IPS-15b (cell line): Measurements from ENCODE around the gene PSAP.

ENCODE experiments used
- H3K27me3 ChIP-seq: one replicate; pipeline ENCODE4 v1.6.1; 2013; ENCODE audit warnings: low read length; ENCODE audit not compliant: control insufficient read depth, insufficient read depth
- H3K36me3 ChIP-seq: one replicate; pipeline ENCODE4 v1.6.1; 2013; ENCODE audit warnings: low read length; ENCODE audit not compliant: control insufficient read depth, insufficient read depth
- H3K4me1 ChIP-seq: one replicate; pipeline ENCODE4 v1.6.1; 2013; ENCODE audit warnings: mild to moderate bottlenecking, low read length; ENCODE audit not compliant: control insufficient read depth, insufficient read depth
- H3K4me3 ChIP-seq: one replicate; pipeline ENCODE4 v1.5.1; 2013; ENCODE audit warnings: low read depth, low read length
- H3K9ac ChIP-seq: one replicate; pipeline ENCODE4 v1.6.1; 2013; ENCODE audit warnings: low read depth, mild to moderate bottlenecking, low read length
- H3K9me3 ChIP-seq: one replicate; pipeline ENCODE4 v1.6.1; 2013; ENCODE audit warnings: mild to moderate bottlenecking, low read length; ENCODE audit not compliant: control insufficient read depth, insufficient read depth

PSAP gene

GRCh38 chr10:71817831-71818655, 33.0 kb downstream of the PSAP start:
- Histone ChIP-seq H3K9ac (no peak overlapping the region), H3K36me3 (peaks cover 71% of the 10 kb centered on the region)

DNA sequence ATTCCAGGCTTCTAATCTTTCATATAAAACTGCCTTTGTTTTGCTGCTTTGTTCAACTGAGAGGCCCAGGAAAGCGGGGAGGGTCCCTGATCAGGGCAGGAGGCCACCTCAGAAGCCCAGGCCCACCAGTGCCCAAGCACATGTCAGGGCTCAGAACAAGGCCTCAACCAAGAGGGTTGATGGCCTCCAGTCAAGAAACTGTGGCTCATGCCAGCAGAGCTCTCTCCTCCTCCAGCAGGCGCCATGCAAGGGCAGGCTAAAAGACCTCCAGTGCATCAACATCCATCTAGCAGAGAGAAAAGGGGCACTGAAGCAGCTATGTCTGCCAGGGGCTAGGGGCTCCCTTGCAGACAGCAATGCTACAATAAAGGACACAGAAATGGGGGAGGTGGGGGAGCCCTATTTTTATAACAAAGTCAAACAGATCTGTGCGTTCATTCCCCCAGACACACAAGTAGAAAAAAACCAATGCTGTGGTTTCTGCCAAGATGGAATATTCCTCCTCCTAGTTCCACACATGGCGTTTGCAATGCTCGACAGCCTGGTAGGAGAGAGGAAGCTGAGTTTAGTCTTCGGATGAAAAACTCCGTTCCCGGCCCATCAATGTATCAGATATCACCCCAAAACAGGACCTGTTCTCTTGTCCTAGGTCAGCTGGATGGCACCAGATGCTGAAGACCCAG, 34.0 kb downstream of the PSAP start:
- Histone ChIP-seq H3K4me3 (no peak overlapping the region), H3K9ac (no peak overlapping the region), H3K36me3 (peaks cover 63% of the 10 kb centered on the region), H3K27me3 (no peaks in the 10 kb centered on the region), H3K9me3 (no peaks in the 10 kb centered on the region), H3K4me1 (no peaks in the 10 kb centered on the region)

More at GRCh38 chr10:71817831-71818655, 33.0 kb downstream of the PSAP start:
- Histone ChIP-seq H3K4me1 (no peaks in the 10 kb centered on the region), H3K4me3 (no peak overlapping the region), H3K27me3 (no peaks in the 10 kb centered on the region), H3K9me3 (no peaks in the 10 kb centered on the region)

GRCh38 chr10:71816421-71816851, 34.6 kb downstream of the PSAP start:
- Histone ChIP-seq H3K9me3 (no peaks in the 10 kb centered on the region), H3K9ac (no peak overlapping the region), H3K36me3 (peaks cover 57% of the 10 kb centered on the region), H3K4me3 (no peak overlapping the region), H3K4me1 (no peaks in the 10 kb centered on the region), H3K27me3 (no peaks in the 10 kb centered on the region)

DNA sequence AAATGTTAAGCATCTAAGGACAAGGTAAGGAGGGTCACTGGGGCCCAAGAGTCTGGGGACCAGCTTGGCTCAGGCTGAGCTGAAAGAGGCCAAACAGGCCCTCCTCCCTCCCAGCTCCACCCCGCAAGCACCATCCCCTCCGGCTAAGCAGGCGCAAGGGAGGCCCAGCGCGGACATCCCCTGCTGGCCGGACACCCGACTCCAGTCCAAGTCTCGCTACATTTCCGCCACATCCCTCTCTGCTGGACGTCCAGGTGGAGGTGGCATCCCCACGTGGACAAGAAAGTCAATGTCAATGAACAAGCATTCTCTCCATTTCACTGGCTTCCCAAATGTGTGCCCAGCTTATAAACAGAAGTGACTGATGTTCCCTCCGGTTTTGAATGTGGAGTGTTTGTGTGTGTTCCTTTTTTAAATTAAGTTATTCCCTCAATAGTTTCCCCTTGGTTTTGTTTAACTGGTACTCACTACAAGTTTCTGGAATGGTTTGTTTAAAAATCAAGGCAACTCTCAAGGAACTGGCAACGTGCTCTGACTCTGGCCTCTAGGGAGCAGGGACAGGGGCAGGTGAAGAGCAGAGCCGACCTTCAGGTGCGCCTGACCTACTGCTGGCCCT, 35.4 kb downstream of the PSAP start:
- no peaks in the 10 kb centered on the region for H3K4me1 ChIP-seq
- H3K36me3 ChIP-seq, result peaks cover 49% of the 10 kb centered on the region
- no peaks in the 10 kb centered on the region for H3K27me3 ChIP-seq
- no peak overlapping the region for H3K4me3 ChIP-seq
- no peaks in the 10 kb centered on the region for H3K9me3 ChIP-seq
- H3K9ac ChIP-seq, result no peak overlapping the region

- Histone ChIP-seq H3K9ac (no peak overlapping the region), H3K4me3 (no peak overlapping the region), H3K9me3 (no peaks in the 10 kb centered on the region), H3K4me1 (no peaks in the 10 kb centered on the region), H3K27me3 (no peaks in the 10 kb centered on the region), H3K36me3 (peaks cover 44% of the 10 kb centered on the region)
These were observed 36.1 kb downstream of the PSAP start for GRCh38 chr10:71814922-71815411.

DNA sequence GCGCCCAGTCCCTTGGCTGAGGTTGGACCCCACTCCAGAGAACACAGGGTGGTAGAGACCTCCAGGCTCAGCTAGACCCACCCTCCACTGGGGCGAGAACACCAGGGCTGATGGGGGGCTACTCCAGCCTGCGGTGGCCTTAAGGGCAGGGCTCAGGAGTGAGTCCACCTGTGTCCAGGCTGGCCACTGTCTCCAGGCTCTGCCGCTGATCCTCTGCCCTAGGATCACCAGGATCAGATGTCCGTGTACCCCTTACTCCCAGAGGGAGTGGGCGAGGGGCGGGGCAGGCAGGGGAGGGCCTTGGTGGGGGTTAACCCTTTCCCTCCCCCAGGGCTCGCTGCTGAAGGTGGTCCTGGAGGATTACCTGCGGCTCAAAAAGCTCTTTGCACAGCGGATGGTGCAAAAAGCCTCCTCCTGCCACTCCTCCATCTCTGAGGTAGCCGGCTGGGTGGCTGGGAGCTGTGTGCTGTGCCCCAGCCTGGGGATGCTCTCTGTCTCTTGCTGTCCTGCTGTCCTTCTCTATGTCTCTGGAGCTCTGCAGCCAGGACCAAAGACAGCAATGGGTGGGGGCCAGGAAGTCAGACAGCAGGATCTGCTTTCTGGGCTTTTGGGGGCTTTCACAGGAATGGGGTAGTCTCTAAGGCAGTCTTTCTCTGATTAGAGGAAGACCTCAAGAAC, 38.0 kb downstream of the PSAP start:
- H3K4me3 ChIP-seq, result no peak overlapping the region
- no peaks in the 10 kb centered on the region for H3K27me3 ChIP-seq
- H3K36me3 ChIP-seq, result peaks cover 29% of the 10 kb centered on the region
- H3K9me3 ChIP-seq, result no peaks in the 10 kb centered on the region
- no peaks in the 10 kb centered on the region for H3K4me1 ChIP-seq
- H3K9ac ChIP-seq, result no peak overlapping the region

- peaks cover 21% of the 10 kb centered on the region for H3K36me3 ChIP-seq
- H3K9ac ChIP-seq, result no peak overlapping the region
- no peaks in the 10 kb centered on the region for H3K9me3 ChIP-seq
These were observed 38.8 kb downstream of the PSAP start for GRCh38 chr10:71812016-71812912.

DNA sequence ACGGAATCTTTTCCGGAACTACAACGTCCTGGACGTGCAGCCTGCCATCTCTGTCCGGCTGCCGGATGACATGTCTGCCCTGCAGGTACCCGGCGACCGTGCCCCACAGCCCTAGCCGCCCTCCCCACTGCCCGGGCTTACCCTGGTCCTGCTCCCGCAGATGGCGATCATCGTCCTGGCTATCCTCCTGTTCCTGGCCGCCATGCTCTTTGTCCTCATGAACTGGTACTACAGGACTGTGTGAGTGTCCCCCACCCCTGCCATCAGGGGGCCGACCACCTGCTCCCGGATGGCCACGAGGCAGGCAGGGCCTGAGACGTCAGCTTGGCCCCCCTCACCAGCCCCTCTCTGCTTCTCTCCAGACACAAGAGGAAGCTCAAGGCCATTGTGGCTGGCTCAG, 39.7 kb downstream of the PSAP start:
- no peaks in the 10 kb centered on the region for H3K4me1 ChIP-seq

More at GRCh38 chr10:71812016-71812912, 38.8 kb downstream of the PSAP start:
- Histone ChIP-seq H3K4me3 (no peak overlapping the region), H3K4me1 (no peaks in the 10 kb centered on the region), H3K27me3 (no peaks in the 10 kb centered on the region)

GRCh38 chr10:71810048-71810750, 40.9 kb downstream of the PSAP start:
- H3K4me3 ChIP-seq, result no peak overlapping the region
- no peak overlapping the region for H3K9ac ChIP-seq
- peaks cover 3% of the 10 kb centered on the region for H3K4me1 ChIP-seq
- peaks cover 3% of the 10 kb centered on the region for H3K36me3 ChIP-seq
- H3K27me3 ChIP-seq, result peaks cover 4% of the 10 kb centered on the region
- H3K9me3 ChIP-seq, result no peaks in the 10 kb centered on the region

More for the DNA sequence above, 39.7 kb downstream of the PSAP start:
- H3K4me3 ChIP-seq, result no peak overlapping the region
- H3K36me3 ChIP-seq, result peaks cover 13% of the 10 kb centered on the region
- H3K27me3 ChIP-seq, result no peaks in the 10 kb centered on the region
- no peak overlapping the region for H3K9ac ChIP-seq
- H3K9me3 ChIP-seq, result no peaks in the 10 kb centered on the region

DNA sequence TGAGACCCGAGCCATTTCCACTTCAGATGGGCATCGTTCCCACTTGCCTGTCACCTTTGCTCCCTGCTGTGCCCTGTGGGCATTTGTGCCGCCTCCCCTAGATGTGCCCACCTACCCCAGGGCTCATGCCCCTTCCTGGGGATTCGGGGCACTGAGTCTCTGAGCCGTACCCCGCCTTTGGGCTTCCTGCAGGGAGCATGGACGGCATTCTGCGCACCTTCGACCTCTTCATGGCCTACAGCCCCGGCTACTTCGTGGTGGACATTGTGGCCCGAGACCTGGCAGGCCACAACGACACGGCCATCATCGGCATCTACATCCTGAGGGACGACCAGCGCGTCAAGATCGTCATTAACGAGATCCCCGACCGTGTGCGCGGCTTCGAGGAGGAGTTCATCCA, 41.4 kb downstream of the PSAP start:
- Histone ChIP-seq H3K4me3 (no peak overlapping the region), H3K4me1 (peaks cover 3% of the 10 kb centered on the region), H3K36me3 (peaks cover 3% of the 10 kb centered on the region), H3K9ac (no peak overlapping the region), H3K9me3 (no peaks in the 10 kb centered on the region), H3K27me3 (peaks cover 10% of the 10 kb centered on the region)
